ENCODE measurements around the gene NEK5.

NEK5 gene

GRCh38 chr13:51988988-51989618, 139.8 kb downstream of the NEK5 start:
- in situ Hi-C loops (cut with HindIII; ENCODE audit: low sequenced_read_pairs) = no loop called here
